Measurements from ENCODE around the gene CHD9.
"Not testable (repeated sequence)": the region's sequence is repeated elsewhere in the genome, so short reads cannot be mapped to it uniquely, and the experiment has no call there.

Gene CHD9

DNA sequence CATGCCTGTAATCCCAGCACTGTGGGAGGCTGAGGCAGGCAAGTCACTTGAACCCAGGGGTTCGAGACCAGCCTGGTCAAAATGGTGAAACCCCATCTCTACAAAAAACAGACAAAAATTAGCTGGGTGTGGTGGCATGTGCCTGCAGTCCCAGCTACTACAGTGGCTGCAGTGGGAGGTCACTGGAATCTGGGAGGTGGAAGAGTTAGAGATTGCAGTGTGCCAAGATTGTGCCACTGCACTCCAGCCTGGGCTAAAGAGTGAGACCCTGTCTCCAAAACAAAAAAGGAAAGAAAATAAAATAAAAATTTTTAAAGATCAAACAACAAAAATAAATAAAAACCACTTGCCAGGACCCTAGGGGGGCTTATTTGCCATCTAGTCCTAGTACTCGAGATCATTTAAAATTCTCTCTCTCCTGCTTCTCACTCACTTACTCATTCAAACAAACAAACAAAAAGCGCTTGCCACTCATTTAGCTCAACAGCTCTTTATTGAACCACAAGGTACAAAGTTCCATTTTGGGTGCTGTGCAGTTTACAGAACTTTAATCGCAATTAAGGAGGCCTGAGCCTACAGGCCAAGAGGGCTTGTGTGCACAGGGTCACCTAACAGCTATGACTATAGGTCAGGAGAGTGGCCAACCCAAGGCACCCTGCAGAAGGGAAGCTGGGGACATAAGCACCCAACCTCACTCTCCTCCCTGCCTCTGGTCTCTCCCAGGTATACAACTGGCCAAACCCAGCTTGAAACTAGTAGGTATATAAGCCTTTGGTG, 6.5 kb upstream of the CHD9 start:
- DNase-seq: no peak

DNA sequence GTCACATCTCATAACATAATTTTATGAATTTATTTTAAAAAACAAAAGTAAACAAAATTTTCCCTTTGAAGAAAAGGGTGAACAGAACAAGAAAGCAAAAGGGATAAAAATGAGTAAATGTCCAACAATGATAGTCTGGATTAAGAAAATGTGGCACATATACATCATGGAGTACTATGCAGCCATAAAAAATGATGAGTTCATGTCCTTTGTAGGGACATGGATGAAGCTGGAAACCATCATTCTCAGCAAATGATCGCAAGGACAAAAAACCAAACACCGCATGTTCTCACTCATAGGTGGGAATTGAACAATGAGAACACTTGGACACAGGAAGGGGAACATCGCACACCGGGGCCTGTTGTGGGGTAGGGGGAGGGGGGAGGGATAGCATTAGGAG, 3.5 kb upstream of the CHD9 start:
- not testable (repeated sequence) for DNase-seq

DNA sequence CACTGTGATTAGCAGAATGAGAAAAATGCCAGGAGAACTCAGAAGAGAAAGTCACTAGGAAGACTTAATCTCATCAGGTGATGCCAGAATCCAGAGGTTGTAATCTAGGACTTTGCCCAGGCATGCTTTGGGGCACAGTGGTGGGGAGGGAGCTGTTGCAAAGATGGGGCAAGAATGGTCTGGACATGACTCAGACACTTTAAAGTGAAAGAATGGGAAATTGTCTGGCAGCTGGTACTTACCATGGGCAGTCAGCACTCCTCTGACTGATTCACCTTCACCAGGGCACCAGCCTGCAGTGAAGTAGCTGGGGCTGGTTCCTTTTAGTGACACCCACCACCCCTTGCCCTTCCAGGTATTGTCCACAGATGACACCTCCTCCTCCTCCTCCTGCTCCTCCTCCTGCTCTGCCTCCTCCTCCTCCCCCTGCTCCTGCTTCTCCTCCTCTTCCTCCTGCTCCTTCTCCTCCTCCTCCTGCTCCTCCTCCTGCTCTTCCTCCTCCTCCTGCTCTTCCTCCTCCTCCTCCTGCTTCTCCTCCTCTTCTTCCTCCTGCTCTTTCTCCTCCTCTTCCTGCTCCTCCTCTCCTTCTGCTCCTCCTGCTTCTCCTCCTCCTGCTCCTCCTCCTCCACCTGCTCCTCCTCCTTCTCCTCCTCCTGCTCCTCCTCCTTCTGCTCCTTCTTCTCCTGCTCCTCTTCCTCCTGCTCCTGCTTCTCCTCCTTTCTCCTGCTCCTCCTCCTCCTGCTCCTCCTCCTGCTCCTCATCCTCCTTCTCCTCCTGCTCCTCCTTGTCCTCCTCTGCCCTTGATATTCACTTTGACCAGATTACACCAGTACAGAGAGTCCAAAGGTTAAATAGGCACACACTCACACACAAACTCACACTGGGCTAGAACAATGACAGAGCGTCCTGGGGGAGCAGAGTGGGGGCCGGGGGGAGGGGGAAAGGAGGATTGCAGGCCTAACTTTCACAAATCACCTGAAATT, 2.0 kb upstream of the CHD9 start, which contains the start of gene CHD9NB:
Gene CHD9NB (minus strand): TSS at position 379 of the 983 bp plus-strand sequence. CDS start 8,739 bp downstream, outside the sequence.
- no peak for DNase-seq

DNA sequence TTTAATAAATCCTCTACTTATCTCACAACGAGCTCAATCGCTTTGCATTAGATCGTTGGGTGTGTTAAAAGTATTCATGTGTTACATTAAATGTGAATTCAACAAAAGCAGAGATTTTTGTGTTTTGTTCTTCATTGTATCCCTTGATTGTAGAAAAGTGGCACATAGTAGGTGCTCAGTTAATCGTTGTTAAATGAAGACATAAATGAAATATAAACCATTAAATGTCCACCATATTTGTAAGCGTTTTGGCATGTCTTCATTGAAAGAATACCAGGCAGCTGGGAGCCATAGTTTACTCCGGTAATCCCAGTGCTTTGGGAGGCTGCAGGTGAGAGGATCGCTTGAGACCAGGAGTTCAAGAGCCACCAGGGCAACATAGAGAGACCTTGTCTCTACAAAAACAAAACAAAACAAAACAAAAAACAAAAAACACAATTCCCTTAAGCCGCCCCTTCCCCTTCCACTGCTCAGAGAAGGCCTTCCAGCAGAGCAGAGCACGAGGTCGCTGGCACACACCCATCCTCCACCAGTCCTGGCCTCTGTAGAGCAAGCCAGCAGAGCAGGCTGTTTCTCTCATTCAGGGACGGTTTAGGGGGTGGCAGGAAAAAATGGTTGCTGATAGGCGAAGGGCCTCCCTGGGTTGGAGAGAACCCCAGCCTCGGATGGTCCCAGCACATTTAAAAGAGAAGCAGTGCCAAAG, 673 bp upstream of the CHD9 start:
- peak in 10 of 58 donors; percentile 10 to 47 (median 30) for DNase-seq

DNA sequence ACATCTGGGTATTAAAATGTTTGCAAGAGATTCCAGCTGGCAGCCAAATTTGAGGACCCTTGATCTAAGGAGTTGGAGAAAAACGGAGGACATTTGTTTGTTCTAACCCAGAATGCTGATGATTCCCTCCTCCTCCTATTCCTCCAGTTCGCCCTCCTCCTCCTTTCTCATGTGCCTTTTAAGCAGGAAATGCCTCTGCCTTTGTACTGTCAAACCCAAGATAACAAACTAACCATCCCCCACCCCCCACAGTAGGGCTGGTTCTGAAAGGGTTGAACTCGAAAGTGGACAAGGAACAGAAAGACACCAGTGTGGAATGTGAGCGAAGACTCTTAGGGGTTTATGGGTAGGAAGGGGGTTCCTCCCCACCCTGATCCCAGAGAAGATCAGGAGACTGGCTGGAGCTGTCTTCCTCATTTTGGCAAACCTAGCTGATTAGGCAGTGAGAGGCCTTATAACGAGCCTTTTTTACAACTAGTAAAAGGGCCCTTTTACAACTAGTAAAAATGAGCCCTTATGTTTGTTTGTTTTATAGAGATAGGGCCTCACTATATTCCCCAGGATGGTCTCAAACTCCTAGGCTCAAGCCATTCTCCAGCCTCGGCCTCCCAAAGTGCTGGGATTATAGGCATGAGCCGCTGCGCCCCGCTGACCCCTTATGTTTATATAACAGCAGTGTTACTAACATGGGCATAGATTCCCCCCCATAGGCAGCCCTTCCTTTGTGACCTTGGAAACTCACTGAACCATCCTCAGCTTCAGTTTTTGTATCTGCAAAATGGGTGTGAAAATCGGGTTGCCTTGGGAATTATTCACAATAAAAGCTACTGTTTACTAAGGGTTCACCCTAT, 975 bp downstream of the CHD9 start:
- peak in 14 of 58 donors; percentile 14 to 67 (median 37) for DNase-seq

DNA sequence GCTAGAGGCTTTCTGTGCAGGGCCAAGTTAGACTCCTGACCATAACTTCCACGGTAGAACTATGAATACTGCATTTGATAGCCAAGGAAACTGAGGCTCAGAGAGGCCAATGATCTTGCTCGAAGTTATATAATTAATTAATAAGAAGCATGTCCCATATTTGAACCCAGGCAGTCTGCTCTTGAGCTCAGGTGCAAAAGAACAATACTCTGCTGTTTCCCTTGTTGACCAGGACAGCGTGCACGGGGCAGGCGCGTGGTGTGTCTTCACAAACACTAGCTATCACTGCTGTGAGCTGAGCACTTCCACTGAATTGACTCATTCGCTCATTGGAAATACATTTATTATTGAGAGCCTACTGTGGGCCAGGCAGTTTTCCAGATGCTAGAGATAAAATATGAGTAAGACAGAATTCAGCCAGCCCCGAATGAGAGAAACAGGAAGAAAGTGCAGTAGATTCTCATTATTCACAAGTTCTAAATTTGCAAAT, 1.6 kb downstream of the CHD9 start:
- peak in 2 of 58 donors; percentile 3 to 25 for DNase-seq

DNA sequence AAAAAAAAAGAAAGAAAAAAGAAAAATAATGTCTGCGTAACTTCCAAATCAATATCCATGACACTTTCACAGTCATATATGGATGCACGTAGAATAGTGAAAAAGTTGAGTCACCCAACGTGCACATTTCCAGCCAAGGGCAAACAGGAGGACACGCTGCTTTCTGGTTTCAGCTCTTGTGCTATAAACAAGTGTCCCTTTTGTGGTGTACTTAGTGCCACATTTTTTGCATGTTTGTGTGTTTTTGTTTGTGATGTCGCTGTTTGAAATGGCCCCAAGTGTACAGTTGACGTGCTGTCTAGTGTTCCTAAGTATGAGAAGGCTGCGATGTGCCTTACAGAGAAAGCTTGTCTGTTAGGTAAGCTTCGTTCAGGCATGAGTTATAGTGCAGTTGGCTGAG, 2.9 kb downstream of the CHD9 start:
- no peak for DNase-seq

DNA sequence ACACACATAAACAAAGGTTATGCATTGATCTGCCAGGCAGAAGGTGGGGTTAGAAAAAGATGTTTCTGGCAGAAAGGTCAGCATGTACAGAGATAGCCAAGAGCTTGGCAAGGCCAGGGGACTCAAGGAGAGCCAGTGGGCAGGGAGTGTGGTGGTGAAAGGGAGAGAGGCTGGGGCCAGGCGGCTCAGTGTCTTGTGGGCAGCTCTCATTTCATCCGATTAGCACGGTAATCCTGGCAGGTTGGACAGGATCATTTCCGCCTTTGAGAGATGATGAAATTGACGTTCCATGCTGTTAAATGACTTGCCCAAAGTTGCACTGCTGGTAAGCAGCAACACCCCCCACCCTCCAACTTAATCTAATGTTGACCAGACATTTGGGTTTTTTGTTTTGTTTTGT, 3.6 kb downstream of the CHD9 start:
- no peak for DNase-seq

DNA sequence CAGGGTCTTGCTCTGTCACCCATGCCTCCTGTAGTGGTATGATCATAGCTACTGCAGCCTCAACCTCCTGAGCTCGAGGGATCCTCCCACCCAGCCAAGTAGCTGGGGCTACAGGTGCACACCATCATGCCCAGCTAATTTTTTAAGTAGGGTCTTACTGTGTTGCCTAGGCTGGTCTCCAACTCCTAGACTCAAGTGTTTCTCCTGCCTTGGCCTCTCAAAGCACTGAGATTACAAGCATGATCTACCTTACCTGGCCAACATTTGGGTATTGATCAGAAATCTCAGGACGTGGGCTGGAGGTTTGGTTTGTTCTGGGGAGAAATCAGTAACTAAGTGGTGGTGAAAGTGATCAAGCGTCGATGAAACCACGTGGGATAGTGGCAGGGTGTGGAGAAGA, 4.1 kb downstream of the CHD9 start:
- no peak for DNase-seq

DNA sequence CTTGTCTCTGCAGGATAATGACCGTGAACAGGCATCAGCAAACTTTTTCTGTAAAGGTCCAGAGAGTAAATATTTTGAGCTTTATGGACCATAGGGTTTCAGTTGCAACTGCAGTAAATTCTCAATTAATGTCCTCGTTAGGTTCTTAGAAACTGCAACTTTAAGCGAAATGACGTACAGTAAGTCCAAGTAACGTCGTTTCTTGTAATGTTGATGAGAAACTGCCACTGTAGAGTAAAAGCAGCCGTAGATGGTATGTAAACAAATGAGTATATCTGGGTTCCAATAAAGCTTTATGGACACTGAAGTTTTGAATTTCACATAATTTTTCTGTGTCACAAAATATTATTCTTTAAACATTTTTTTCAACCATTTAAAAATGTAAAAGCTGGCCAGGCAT, 4.9 kb downstream of the CHD9 start:
- no peak for DNase-seq

DNA sequence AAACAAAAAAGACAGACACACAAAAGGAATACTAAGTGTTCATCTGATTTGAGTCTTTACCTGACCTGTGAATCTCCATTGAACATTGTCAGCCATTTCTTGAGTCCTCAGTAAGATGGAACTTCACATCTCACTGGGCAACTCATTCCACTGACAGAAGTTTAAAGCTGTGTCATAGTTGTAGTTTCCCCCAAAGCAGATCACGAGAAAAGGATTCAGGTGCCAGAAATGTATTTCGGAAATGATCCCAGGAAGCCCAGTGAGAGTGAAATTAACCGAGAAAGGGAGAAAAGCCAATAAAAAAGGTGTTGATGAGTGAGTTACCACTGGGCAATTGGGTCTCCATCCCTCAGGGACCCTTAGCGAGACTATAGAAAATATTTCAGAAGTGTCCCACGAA, 6.5 kb downstream of the CHD9 start:
- DNase-seq: no peak

DNA sequence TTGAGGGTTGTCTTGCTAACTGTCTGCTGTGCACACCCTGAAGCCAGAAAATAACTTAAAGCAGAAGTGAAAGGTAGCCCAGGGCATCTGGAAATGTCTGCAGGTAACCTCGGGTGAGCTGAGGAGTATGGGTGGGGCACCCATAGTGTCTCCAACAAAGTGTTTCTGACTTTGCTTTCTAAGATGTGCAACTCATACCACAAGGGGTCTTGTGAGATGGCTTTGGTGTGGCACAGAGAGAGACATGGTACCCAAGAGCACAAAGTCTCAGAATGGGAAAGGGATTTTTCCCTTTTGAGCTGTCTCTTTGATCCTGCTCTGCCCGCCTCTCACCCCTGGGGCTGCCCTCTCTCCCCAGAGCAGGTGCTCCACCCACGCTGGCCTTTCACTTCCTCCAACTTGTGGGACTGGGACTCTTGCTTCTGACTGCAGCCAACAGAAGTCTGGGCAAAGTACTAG, 6.9 kb downstream of the CHD9 start:
- peak in 7 of 58 donors; percentile 4 to 28 (median 10) for DNase-seq

DNA sequence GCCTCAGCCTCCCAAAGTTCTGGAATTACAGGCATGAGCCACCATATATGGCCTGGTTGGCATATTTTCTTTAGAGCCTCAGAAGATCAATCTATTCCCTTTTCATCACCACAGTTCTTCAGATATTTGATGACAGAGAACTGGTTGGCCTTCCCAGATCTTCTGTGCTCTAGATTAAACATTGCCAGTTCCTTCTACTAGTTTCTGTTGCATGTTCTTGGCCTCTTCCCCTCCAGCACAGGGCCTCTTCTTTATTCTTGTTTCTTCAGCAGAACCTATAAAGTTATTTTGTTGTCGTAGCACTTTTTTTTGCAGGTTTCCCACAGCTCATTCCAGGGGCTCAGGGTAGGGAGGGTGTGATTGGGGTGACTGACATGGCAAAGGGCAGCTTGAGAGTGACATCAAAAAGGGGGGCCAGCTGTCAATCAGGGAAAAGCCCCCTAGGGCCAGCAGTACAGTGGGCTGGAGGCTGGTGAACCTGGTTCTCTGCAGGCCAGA, 9.3 kb downstream of the CHD9 start:
- DNase-seq: no peak

DNA sequence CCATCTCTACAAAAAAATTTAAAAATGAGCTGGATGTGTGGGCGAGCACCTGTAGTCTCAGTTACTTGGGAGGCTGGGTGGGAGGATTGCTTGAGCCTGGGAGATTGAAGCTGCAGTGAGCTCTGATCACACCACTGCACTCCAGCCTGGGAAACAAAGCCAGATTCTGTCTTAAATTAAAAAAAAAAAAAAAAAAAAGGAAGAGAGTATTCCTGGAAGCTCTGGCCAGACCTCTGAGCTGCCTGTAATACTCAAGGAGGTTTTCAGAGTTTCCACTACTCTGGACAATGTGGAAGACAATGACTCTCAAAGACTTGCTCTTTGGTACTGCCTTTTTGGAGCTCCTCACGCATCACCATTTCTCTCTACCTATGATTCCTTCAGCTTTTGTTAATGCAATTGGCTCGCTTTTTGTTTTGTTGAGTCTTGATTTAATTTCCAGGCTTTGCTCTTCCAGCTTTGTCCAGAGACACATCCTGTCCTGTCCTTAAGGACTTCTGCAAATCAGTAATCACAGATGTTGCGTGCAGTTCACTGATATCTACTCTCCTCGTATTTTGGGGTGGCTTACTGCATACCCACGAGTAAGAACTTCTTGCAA, 10.8 kb downstream of the CHD9 start:
- DNase-seq: peak in 1 of 58 donors; percentile 27

DNA sequence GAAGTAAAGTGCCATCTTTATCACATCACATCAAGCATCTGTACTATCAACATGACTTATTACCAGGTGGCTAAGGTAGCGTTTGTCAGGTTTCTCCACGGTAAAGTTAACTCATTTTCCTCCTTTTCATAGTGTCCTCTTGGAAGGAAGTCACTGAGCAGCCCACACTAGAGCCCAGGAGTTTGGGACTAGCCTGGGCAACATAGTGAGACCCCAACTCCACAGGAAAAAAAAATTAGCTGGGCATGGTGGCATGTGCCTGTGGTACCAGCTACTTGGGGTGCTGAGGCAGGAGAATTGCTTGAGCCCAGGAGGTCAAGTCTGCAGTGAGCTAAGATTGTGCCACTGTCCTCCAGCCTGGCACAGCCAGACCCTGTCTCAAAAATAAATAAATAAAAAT, 12.9 kb downstream of the CHD9 start:
- DNase-seq: no peak

DNA sequence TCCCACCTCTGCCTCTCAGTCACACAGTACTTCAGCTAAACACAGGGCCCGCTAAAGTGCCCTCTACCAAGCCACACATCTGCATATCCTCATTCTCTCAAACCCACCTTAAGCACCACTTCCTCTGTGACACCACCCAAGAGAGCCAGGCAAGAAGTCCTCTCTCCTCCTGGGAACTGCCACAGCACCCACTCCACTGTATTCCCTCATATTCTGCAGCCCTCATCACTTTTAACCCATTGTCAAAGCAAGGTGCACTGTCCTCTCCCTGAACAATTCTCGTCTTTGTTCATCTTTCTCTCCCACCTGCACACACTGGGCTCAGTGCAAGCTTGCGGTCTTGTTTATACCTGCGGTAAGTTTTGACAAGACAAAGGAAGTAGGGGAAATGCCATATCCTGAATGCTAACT, 13.6 kb downstream of the CHD9 start:
- no peak for DNase-seq

DNA sequence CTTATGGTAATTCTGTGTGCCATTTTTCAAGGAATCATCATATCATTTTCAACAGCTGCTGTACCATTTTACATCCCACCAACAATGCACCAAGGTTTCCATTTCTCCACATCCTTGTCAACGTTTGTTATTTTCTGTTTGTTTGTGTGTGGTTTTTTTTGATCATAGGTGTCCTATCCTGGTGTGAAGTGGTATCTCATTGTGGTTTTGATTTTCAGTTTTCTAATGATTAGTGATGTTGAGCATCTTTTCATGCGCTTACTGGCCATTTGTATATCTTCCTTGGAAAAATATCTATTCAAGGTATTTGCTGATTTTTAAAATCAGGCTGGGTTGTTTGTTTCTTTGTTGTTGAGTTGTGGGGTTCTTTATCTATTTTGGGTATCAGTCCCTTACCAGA, 15.0 kb downstream of the CHD9 start:
- DNase-seq: no peak

DNA sequence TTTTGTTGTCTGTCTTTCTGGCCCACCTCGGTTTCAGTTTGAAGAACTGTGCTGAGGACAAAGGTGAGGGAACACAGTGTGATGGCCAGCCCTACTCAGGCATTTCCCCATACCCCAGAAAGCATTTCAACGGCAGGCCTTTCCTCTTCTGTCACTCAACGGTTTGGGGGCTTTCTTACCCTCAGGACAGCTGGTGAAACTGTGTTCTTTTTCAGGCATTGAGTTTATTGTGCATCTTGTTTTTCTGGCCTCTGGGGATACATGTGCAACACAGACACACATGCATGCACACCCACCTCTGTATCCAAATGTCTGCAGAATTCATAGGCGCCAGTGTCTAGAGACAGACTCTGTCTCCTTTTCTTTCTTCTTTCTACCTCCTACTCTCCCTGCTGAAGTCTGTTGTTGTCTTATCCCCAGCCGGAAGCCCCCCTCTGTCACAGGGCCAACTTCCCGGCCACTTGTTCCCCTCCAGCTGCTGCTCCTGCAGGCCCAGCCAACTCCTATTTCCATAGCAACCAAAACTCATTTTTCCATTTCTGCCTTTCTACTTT, 17.0 kb downstream of the CHD9 start:
- DNase-seq: peak in 47 of 58 donors; percentile 5 to 81 (median 42)

DNA sequence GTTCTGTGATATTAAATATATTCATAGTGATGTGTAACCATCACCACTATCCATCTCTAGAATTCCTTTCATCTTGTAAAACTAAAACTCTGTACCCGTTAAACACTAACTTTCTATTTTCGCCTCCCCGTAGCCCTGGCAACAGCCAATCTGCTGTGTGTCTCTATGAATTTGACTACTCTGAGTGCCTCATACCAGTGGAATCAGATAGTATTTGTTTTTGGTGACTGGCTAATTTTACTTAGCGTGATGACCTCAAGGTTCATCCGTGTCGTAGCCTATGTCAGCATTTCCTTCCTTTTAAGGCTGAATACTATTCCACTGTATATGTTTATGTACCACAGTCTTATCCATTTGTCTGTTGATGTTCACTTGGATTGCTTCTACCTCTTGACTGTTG, 18.2 kb downstream of the CHD9 start:
- peak in 4 of 58 donors; percentile 8 to 18 (median 16) for DNase-seq

All from anterior cingulate cortex (tissue), 58 donors.